Activated naive CD8-positive, alpha-beta T cell treated with anti-CD3 and anti-CD28 coated beads, Interleukin-2, amount 10 ng/mL, durations not matched to agents 7 days and 5 days (primary cell): Measurements from ENCODE around the gene SARDH. TPM values are rescaled to one million over a fixed set of nuclear protein-coding genes. Genes with fewer than 3 reads are reported as not detected.
A peak's percentile ranks its signal among the peaks of the same experiment; 100 is the strongest.

Experiments used
- ATAC-seq: fragments of 150-1000 bp; cut with Tn5 transposase; one replicate; pipeline ENCODE4 v1.10.0; 2021; ENCODE audit warnings: low read depth, moderate library complexity
- POLR2A ChIA-PET: fragments of 350-600 bp; sonication (Branson Sonifier 250); formaldehyde crosslinking; loops from one replicate; lab custom pipeline; 2021; ENCODE audit warnings: antibody characterized with exemption; lab: Charles Lee
- DNase-seq: peaks from one replicate; pipeline ENCODE4 v3.0.0; 2021
- H3K27ac Mint-ChIP-seq: one replicate; pipeline ENCODE4 v1.8.0; 2022; ENCODE audit warnings: mild to moderate bottlenecking, mixed read lengths
- H3K27me3 Mint-ChIP-seq: one replicate; pipeline ENCODE4 v1.8.0; 2022; ENCODE audit warnings: mild to moderate bottlenecking, moderate library complexity, mixed read lengths
- H3K36me3 Mint-ChIP-seq: one replicate; pipeline ENCODE4 v1.8.0; 2021; ENCODE audit warnings: mild to moderate bottlenecking, mixed read lengths
- H3K4me1 Mint-ChIP-seq: one replicate; pipeline ENCODE4 v1.8.0; 2021; ENCODE audit warnings: mixed read lengths
- H3K4me3 Mint-ChIP-seq: one replicate; pipeline ENCODE4 v1.8.0; 2022; ENCODE audit warnings: mild to moderate bottlenecking, moderate library complexity, mixed read lengths
- H3K9me3 Mint-ChIP-seq: one replicate; pipeline ENCODE4 v1.8.0; 2021; ENCODE audit warnings: mixed read lengths
- total RNA-seq, 2 experiments: library from RNA; stranded (reverse); gene quantifications; one replicate each; pipeline ENCODE4 v1.2.3, GENCODE V29; 2021

SARDH gene
- 1 to 10 TPM; 1.6 to 2.3 TPM for total RNA-seq

DNA sequence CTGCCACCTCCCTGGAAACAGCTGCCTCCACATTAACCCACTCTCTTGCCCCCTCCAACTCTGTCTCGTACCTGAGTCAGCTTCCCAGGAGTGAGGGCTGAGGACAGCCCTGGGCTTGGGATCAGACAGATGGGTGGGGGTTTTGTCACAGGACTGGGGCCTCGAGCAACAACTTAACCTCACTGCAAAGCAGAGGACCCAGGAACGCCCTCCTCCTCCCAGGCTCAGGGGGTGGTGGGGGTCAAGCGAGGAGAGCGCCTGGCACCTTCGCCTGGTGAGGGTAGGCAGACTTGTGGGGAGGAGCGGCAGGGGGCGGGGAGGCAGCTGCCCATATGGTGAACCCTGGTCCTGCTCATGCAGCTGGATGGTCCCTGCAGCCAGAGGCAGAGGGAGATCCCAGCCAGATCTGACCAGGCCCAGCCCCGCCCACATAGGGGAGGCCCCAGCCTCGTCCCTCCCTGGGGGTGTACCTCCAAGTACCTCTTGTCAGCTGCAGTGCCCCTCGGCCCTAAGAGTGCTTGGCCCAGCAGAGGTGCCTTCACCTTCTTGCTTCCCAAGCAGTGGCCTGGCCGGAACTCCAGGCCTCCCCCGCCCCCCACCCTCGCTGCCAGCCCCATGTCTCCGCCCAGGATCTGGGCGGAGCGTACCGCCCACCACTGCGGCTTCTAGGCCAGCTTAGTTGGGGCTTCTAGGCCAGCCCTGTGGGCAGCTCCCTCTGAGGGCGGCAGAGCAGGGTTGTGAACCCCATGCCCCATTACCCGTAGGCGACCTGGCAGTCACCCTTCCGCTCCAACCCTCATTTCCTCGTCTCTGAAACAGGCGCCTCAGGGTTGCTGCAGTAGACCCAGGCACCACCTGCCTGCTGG is at the start of gene SARDH:
Gene SARDH, minus strand, starts transcription at position 579 of the 866 bp plus-strand sequence. CDS start 4,179 bp downstream, outside the sequence.
- H3K27ac Mint-ChIP-seq = no peak within 1 kb of the TSS
- DNase-seq = peak; percentile 59
- POLR2A ChIA-PET = interaction anchor here (0.6 kb wide), 1 partner anchor 427 kb away, joined by 3 read pairs; no protein-coding TSS in a partner anchor
- no peaks in the 10 kb centered on the region for H3K27me3 Mint-ChIP-seq
- no peaks in the 10 kb centered on the region for H3K4me1 Mint-ChIP-seq
- no peaks in the 10 kb centered on the region for H3K9me3 Mint-ChIP-seq
- peak within 1 kb of the TSS; percentile 48 for H3K4me3 Mint-ChIP-seq
- ATAC-seq = peak; percentile 67
- no peaks in the 10 kb centered on the region for H3K36me3 Mint-ChIP-seq

- POLR2A ChIA-PET = no interaction called here
- no peak overlapping the region for H3K27ac Mint-ChIP-seq
- H3K9me3 Mint-ChIP-seq = no peaks in the 10 kb centered on the region
- H3K4me3 Mint-ChIP-seq = no peak overlapping the region
- H3K36me3 Mint-ChIP-seq = no peaks in the 10 kb centered on the region
- H3K4me1 Mint-ChIP-seq = peaks cover 14% of the 10 kb centered on the region
- no peak for DNase-seq
- ATAC-seq = peak; percentile 47
- H3K27me3 Mint-ChIP-seq = peaks cover 5% of the 10 kb centered on the region
Measured at GRCh38 chr9:133787754-133788025, 49.5 kb upstream of the SARDH start.

- no peaks in the 10 kb centered on the region for H3K9me3 Mint-ChIP-seq
- H3K4me1 Mint-ChIP-seq = peaks cover 11% of the 10 kb centered on the region
- DNase-seq (no peak), ATAC-seq (no peak)
- H3K4me3 Mint-ChIP-seq = no peak overlapping the region
- POLR2A ChIA-PET = no interaction called here
- peaks cover 5% of the 10 kb centered on the region for H3K27me3 Mint-ChIP-seq
- H3K27ac Mint-ChIP-seq = peak overlapping the region; percentile 38
- H3K36me3 Mint-ChIP-seq = no peaks in the 10 kb centered on the region
Measured at GRCh38 chr9:133786907-133787753, 49.0 kb upstream of the SARDH start.

DNA sequence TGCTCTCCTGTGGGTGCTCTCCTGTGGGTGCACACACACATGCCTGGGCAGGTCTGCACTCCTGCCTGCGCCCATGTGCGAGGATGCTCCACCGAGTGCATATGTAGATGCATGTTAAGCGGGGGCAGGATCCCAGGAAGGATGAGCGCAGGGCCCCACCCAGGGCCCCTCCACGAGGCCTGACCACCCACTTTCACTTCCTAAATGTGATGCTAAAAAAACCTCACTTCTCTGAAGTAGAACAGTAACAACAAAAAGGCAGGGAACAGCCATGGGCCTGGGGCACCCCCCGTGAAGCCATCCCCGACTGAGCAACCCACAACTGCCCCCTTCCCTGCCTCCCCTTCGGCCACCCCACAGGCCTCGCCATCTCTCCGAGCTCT is 48.2 kb upstream of the SARDH start:
- POLR2A ChIA-PET = no interaction called here
- Mint-ChIP-seq H3K9me3 (no peaks in the 10 kb centered on the region), H3K27me3 (peaks cover 5% of the 10 kb centered on the region), H3K36me3 (no peaks in the 10 kb centered on the region), H3K4me1 (peaks cover 11% of the 10 kb centered on the region), H3K4me3 (peak overlapping the region; percentile 10), H3K27ac (peak overlapping the region; percentile 36)
- ATAC-seq = peak; percentile 11
- no peak for DNase-seq

GRCh38 chr9:133785753-133786370 is 47.7 kb upstream of the SARDH start:
- H3K27ac Mint-ChIP-seq = peak overlapping the region; percentile 36
- POLR2A ChIA-PET = no interaction called here
- ATAC-seq = no peak

GRCh38 chr9:133784731-133785561 is 46.8 kb upstream of the SARDH start:
- DNase-seq (no peak), ATAC-seq (no peak)
- Mint-ChIP-seq H3K9me3 (no peaks in the 10 kb centered on the region), H3K27ac (no peak overlapping the region), H3K4me3 (no peak overlapping the region), H3K36me3 (no peaks in the 10 kb centered on the region), H3K27me3 (peaks cover 5% of the 10 kb centered on the region), H3K4me1 (peaks cover 11% of the 10 kb centered on the region)
- POLR2A ChIA-PET = no interaction called here

More at GRCh38 chr9:133785753-133786370, 47.7 kb upstream of the SARDH start:
- no peak for DNase-seq
- Mint-ChIP-seq H3K4me3 (peak overlapping the region; percentile 10), H3K9me3 (no peaks in the 10 kb centered on the region), H3K36me3 (no peaks in the 10 kb centered on the region), H3K4me1 (peaks cover 11% of the 10 kb centered on the region), H3K27me3 (peaks cover 5% of the 10 kb centered on the region)

DNA sequence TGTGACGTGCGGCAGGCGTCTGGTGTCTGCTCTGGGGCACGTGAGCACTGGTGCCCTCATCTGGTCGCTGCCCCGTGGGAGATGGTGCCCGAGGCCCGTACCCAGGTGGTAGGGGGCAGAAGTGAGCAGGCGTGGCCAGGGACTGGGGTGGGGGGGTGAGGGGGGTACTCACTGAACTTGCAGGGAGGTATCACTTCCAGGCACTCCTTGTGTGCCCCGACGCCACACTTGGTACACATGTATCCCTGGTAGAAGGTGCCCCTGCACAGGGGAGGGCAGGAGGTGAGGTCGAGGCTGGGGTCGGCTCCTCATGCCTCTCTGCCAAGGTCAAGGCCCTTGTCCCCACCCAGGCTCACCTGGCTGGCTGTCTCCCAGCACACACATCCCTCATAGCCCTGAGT is 45.2 kb upstream of the SARDH start:
- H3K4me1 Mint-ChIP-seq = peaks cover 11% of the 10 kb centered on the region
- no peaks in the 10 kb centered on the region for H3K36me3 Mint-ChIP-seq
- no peaks in the 10 kb centered on the region for H3K27me3 Mint-ChIP-seq
- no peak overlapping the region for H3K27ac Mint-ChIP-seq
- no peak overlapping the region for H3K4me3 Mint-ChIP-seq
- no peak for ATAC-seq
- DNase-seq = no peak
- no peaks in the 10 kb centered on the region for H3K9me3 Mint-ChIP-seq
- POLR2A ChIA-PET = no interaction called here

GRCh38 chr9:133782157-133783130 is 44.3 kb upstream of the SARDH start:
- POLR2A ChIA-PET = interaction anchor here (3.0 kb wide), 1 partner anchor 212 kb away, joined by 12 read pairs; no protein-coding TSS in a partner anchor
- peak; percentile 71 for DNase-seq
- ATAC-seq = peak; percentile 46
- Mint-ChIP-seq H3K27ac (no peak overlapping the region), H3K4me1 (peaks cover 11% of the 10 kb centered on the region), H3K4me3 (no peak overlapping the region), H3K36me3 (no peaks in the 10 kb centered on the region), H3K9me3 (no peaks in the 10 kb centered on the region), H3K27me3 (no peaks in the 10 kb centered on the region)

GRCh38 chr9:133781828-133782135 is 43.6 kb upstream of the SARDH start:
- no peaks in the 10 kb centered on the region for H3K9me3 Mint-ChIP-seq
- no peaks in the 10 kb centered on the region for H3K36me3 Mint-ChIP-seq
- H3K27me3 Mint-ChIP-seq = no peaks in the 10 kb centered on the region
- POLR2A ChIA-PET = interaction anchor here (3.0 kb wide), 1 partner anchor 212 kb away, joined by 12 read pairs; no protein-coding TSS in a partner anchor
- H3K27ac Mint-ChIP-seq = no peak overlapping the region
- H3K4me1 Mint-ChIP-seq = peaks cover 9% of the 10 kb centered on the region
- no peak overlapping the region for H3K4me3 Mint-ChIP-seq
- DNase-seq (no peak), ATAC-seq (no peak)

DNA sequence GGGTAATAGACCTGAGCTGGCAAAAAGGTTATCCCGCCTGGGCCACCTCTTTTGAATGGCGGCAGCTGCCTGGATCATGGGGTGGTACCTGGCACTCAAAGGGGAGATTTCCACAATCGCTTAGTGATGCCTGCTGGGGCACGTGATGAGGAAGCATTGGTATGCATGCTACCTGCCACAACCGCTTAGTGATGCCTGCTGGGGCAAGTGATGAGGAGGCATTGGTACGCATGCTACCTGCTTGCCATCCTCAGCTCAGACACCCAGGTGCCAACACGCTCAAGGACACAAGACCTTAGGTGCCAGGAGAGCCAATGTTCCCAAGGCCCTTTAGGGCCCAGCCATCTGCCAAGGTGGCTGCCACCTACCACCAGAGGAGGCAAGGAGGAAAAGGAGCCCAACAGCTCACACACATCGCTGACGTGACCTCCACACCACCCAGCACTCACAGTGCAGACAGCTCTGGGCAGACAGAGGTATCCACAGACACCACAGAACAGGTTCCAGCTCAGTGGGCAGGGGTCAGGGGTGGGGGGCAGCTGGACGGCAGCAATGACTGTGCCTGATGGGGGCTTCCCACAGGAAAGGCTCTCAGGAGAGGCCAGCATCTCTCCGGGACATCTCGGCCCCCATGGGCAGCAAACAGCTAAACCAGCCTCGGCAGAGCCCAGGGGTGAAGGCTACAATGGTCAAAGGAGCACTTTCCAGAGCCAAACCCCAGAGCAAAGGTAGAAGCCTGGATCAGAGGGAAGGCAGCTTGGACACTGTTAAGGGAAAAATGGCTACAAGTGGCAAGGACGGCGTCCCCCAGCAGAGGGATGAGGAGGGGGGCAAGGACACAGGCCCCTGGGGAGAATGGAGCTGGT is 43.0 kb upstream of the SARDH start:
- POLR2A ChIA-PET = interaction anchor here (3.0 kb wide), 1 partner anchor 213 kb away, joined by 12 read pairs; no protein-coding TSS in a partner anchor
- Mint-ChIP-seq H3K9me3 (no peaks in the 10 kb centered on the region), H3K36me3 (no peaks in the 10 kb centered on the region), H3K27me3 (no peaks in the 10 kb centered on the region), H3K4me1 (peaks cover 4% of the 10 kb centered on the region), H3K27ac (no peak overlapping the region), H3K4me3 (no peak overlapping the region)
- DNase-seq = no peak
- ATAC-seq = no peak

GRCh38 chr9:133780404-133780945 is 42.3 kb upstream of the SARDH start:
- POLR2A ChIA-PET = interaction anchor here (3.0 kb wide), 1 partner anchor 214 kb away, joined by 12 read pairs; no protein-coding TSS in a partner anchor
- DNase-seq (no peak), ATAC-seq (no peak)
- H3K36me3 Mint-ChIP-seq = no peaks in the 10 kb centered on the region
- H3K9me3 Mint-ChIP-seq = no peaks in the 10 kb centered on the region
- no peak overlapping the region for H3K27ac Mint-ChIP-seq
- H3K27me3 Mint-ChIP-seq = no peaks in the 10 kb centered on the region
- no peak overlapping the region for H3K4me3 Mint-ChIP-seq
- H3K4me1 Mint-ChIP-seq = no peaks in the 10 kb centered on the region
